Gastrocnemius medialis (tissue), 4 donors: ENCODE results near the gene SYT5.

Experiments
- POLR2A ChIP-seq, 2 donors: fragments of 450-650 bp; IDR thresholded peaks; one replicate each; pipeline ENCODE4 v1.6.1; 2017; ENCODE audit warnings: antibody characterized with exemption in 2 of 2, mild to moderate bottlenecking in 2 of 2, moderate library complexity in 2 of 2
- TF ChIP-seq, protein P1 (sequence below), 5 experiments: fragments of 450-650 bp in 3 of 5; fragments of 200-600 bp in 2 of 5; sonication (generic) in 2 of 5; IDR thresholded peaks in 4 of 5; conservative IDR thresholded peaks in 1 of 5; 1 replicate in 4 of 5; 2 replicates in 1 of 5; pipeline ENCODE4 v1.5.1; 2016 to 2019; ENCODE audit warnings: antibody characterized with exemption in 5 of 5, mild to moderate bottlenecking in 3 of 5, moderate library complexity in 3 of 5

DNA sequence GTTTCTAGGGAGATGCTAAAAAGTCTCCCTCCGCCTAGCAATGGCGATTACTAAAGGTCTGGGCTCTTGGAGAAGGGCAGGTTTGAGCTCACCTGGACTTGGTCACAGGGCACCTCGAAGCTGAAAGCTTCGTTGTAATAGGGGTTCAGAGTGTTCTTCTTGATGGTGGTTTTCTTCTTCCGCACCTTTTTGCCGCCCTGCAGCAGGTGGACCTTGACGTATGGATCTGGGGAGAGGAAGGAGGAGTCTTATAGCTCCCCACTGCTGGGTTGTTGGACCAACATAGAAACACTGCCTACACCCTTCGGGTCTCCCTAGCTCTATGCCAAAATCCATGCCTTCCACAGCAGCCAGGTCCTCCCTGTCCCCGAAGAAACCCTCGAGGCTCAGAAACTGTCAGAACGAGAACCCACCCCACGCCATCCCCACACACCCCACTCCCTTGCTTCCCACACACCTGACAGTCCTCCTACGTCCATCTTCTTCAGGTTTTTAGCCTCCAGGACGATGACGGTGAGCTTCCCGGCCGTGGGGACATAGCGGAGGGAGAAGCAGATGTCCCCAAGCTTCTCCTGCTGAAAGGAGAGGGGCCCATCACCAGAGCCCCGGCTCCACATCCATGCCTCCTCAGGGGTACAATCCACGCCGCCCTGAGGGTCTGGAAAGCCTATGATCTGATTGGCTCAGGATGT is 5.5 kb downstream of the SYT5 start:
- no peak for TF ChIP-seq POLR2A (IDR thresholded peaks at IDR 0.05)
- TF ChIP-seq, protein P1, sequence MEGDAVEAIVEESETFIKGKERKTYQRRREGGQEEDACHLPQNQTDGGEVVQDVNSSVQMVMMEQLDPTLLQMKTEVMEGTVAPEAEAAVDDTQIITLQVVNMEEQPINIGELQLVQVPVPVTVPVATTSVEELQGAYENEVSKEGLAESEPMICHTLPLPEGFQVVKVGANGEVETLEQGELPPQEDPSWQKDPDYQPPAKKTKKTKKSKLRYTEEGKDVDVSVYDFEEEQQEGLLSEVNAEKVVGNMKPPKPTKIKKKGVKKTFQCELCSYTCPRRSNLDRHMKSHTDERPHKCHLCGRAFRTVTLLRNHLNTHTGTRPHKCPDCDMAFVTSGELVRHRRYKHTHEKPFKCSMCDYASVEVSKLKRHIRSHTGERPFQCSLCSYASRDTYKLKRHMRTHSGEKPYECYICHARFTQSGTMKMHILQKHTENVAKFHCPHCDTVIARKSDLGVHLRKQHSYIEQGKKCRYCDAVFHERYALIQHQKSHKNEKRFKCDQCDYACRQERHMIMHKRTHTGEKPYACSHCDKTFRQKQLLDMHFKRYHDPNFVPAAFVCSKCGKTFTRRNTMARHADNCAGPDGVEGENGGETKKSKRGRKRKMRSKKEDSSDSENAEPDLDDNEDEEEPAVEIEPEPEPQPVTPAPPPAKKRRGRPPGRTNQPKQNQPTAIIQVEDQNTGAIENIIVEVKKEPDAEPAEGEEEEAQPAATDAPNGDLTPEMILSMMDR (IDR thresholded peaks at IDR 0.05 in 4 of 5, conservative IDR thresholded peaks at IDR 0.05 in 1 of 5) = no peak
